Effector memory CD8-positive, alpha-beta T cell (primary cell): ENCODE measurements around the gene CWC27.
"Not testable (repeated sequence)": the region's sequence is repeated elsewhere in the genome, so short reads cannot be mapped to it uniquely, and the experiment has no call there.

Experiments used
- ATAC-seq: fragments of 150-1000 bp; cut with Tn5 transposase; replicated peaks from 2 replicates; pipeline ENCODE4 v1.10.0; 2021; ENCODE audit warnings: mild to moderate bottlenecking, moderate library complexity
- DNase-seq, 3 experiments: peaks; one replicate each; pipeline ENCODE4 v3.0.0; 2021
- H3K27ac Mint-ChIP-seq, 2 donors: one replicate each; pipeline ENCODE4 v1.8.0; 2022; ENCODE audit warnings: mild to moderate bottlenecking in 2 of 2, mixed read lengths in 2 of 2, moderate library complexity in 2 of 2
- H3K27me3 Mint-ChIP-seq, 2 donors: one replicate each; pipeline ENCODE4 v1.8.0; 2022; ENCODE audit warnings: mixed read lengths in 2 of 2
- H3K36me3 Mint-ChIP-seq: one replicate; pipeline ENCODE4 v1.8.0; 2022; ENCODE audit warnings: mild to moderate bottlenecking, moderate library complexity, mixed read lengths; ENCODE audit not compliant: insufficient read depth
- H3K4me1 Mint-ChIP-seq, 2 donors: one replicate each; pipeline ENCODE4 v1.8.0; 2022; ENCODE audit warnings: low read depth in 2 of 2, mixed read lengths in 2 of 2
- H3K4me3 Mint-ChIP-seq, 2 donors: one replicate each; pipeline ENCODE4 v1.8.0; 2022; ENCODE audit warnings: mild to moderate bottlenecking in 2 of 2, mixed read lengths in 2 of 2, moderate library complexity in 2 of 2
- H3K9me3 Mint-ChIP-seq, 2 donors: one replicate each; pipeline ENCODE4 v1.8.0; 2022; ENCODE audit warnings: mixed read lengths in 2 of 2

CWC27 gene

DNA sequence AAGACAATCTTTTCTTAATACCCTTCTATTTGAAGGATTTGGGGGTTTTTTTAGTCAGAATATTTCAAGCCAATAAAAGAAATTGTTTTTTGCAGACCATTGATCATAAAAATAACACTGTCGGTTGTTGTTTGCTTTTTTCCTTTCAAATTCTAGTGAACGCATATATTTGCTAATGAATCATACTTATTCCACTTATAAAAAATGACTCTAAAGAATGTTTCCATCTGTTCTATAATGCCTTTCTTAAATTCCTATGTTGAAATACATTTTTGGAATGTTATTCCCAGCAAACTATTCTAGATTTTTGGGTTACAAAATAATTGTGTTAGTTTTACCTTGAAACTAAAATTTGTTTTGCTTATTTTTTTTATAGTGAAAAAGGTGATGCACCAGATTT, 32.2 kb downstream of the CWC27 start:
- DNase-seq = no peak
- Mint-ChIP-seq H3K9me3 (no peaks in the 10 kb centered on the region), H3K27me3 (no peaks in the 10 kb centered on the region), H3K36me3 (peaks cover 5% of the 10 kb centered on the region), H3K27ac (no peak overlapping the region), H3K4me3 (no peak overlapping the region), H3K4me1 (peaks cover 0 to 3% of the 10 kb centered on the region in 2 donors)
- no peak for ATAC-seq

DNA sequence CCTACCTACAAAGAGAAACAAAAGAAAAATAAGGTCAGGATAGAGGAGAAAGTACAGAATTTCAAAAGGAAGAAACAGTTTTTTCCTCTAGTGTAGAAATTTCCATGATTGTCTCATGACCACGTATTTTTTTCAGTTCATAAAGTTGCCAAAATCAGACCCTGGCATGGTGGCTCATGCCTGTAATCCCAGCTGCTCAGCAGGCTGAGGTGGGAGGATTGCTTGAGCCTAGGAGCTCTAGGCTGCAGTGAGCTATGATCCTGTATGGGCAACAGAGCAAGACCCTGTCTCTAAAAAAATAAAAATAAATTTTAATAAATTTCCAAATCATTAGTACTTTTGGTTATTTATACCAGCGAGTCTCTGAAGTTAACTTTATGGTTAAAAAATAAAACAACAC, 37.8 kb downstream of the CWC27 start:
- ATAC-seq (no peak), DNase-seq (no peak)
- peaks cover 10% of the 10 kb centered on the region for H3K36me3 Mint-ChIP-seq
- H3K27ac Mint-ChIP-seq = no peak overlapping the region
- no peaks in the 10 kb centered on the region for H3K27me3 Mint-ChIP-seq
- H3K9me3 Mint-ChIP-seq = no peaks in the 10 kb centered on the region
- no peaks in the 10 kb centered on the region for H3K4me1 Mint-ChIP-seq
- H3K4me3 Mint-ChIP-seq = no peak overlapping the region

DNA sequence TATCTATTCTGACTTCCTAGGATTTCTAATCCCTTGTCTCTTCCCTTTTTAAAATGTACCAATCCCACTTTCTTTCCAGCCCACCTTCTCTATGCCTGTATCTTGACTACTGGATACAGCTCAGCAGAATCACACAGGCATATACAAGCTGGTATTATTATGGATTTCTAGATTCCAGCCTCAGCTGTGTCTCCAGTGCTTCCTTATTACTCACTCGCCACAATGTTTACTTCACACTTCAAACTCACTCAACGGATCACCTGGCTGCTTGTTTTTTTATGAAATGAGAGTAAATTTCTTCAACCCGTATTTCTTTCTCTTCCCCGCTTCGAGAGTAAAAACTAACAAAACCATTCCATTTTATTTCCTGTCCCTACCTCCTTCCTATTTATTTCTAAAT, 38.8 kb downstream of the CWC27 start:
- H3K27ac Mint-ChIP-seq = no peak overlapping the region
- DNase-seq (no peak), ATAC-seq (no peak)
- no peaks in the 10 kb centered on the region for H3K4me1 Mint-ChIP-seq
- peaks cover 10% of the 10 kb centered on the region for H3K36me3 Mint-ChIP-seq
- H3K4me3 Mint-ChIP-seq = no peak overlapping the region
- H3K9me3 Mint-ChIP-seq = no peaks in the 10 kb centered on the region
- no peaks in the 10 kb centered on the region for H3K27me3 Mint-ChIP-seq

DNA sequence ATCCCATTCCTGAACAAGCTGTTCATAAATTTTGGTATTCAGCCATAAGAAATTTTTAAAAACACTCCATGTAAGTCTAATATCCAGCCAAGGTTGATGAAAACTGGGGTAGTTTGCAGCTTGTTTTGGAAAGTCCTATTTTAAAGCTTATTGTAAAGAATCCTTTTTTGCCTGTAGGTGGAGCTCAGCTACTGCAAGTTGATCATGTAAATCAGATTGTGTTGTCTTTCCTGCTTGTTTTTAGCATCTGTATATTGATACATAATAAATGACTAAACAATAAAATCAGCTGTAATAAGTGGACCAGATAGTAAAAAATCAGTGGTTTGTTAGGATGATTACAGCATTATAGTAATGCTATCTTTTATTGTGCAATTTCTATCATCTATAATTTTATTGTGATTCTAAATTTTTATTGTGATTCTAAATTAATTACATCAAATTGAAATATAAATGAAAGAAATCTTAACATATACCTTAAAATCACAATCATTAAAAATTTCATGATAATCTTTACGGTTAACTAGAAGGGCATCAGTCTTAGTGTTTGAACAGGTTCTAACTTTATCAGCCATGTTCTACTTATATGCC, 42.4 kb downstream of the CWC27 start:
- DNase-seq = peak; percentile 2 to 10 (median 9)
- H3K27ac Mint-ChIP-seq = no peak overlapping the region

DNA sequence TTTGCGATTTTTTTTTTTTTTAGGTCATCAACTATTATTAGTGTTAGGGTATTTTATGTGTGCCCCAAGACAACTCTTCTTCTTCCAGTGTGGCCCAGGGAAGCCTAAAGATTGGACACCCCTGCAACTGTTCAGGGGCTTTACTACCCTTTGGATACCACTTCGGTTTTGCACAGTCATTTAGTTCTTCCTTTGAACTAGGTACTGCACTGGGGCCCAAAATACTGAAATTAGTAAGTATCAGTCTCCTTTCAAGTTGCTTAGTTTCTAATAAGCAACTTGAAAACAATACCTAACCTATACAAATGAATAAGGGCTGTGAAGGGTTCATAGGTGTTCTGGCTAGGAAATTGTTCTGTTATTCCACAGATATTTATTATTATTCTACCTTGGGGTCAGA, 45.3 kb downstream of the CWC27 start:
- no peaks in the 10 kb centered on the region for H3K9me3 Mint-ChIP-seq
- peaks cover 4% of the 10 kb centered on the region for H3K36me3 Mint-ChIP-seq
- no peak for DNase-seq
- H3K27ac Mint-ChIP-seq = peak overlapping the region in 1 of 2 donors; percentile 11
- no peaks in the 10 kb centered on the region for H3K27me3 Mint-ChIP-seq
- no peak for ATAC-seq
- no peak overlapping the region for H3K4me3 Mint-ChIP-seq
- no peaks in the 10 kb centered on the region for H3K4me1 Mint-ChIP-seq

More for the DNA sequence above, 42.4 kb downstream of the CWC27 start:
- Mint-ChIP-seq H3K9me3 (no peaks in the 10 kb centered on the region), H3K4me3 (no peak overlapping the region), H3K27me3 (no peaks in the 10 kb centered on the region), H3K36me3 (peaks cover 10% of the 10 kb centered on the region), H3K4me1 (no peaks in the 10 kb centered on the region)
- ATAC-seq = peak; percentile 58

DNA sequence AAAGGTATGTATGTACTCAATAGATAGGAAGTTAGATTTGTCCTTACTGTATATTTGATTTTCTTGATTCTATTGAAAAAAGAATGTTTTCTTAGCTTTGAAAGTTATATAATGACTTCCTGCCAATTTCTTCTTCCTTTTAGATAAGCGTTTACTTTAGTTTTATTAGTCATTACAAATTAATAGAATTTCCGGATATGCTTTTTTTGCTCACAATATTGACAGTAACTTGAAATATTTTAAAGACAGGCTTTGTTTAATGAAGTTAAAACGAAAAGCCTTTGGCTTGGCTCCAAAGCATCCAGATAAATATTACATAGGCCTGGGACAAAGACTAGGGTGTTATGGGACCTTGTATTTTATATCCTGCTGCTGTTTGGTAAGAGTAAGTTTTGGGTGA, 49.5 kb downstream of the CWC27 start:
- Mint-ChIP-seq H3K27me3 (no peaks in the 10 kb centered on the region), H3K9me3 (no peaks in the 10 kb centered on the region)

DNA sequence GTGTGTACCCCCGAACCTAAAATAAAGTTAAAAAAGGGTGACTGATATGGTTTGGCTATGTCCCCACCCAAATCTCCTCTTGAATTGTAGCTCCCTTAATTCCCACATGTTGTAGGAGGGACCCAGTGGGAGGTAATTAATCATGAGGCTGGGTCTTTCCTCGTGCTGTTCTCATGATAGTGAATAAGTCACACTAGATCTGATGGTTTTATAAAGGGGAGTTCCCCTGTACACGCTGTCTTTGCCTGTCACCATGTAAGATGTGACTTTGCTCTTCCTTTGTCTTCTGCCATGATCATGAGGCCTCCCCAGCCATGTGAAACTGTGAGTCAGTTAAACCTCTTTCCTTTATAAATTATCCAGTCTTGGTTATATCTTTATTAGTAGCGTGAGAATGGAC, 50.6 kb downstream of the CWC27 start:
- H3K9me3 Mint-ChIP-seq, H3K4me1 Mint-ChIP-seq, DNase-seq, H3K27ac Mint-ChIP-seq, H3K27me3 Mint-ChIP-seq, ATAC-seq, H3K36me3 Mint-ChIP-seq, H3K4me3 Mint-ChIP-seq: not testable (repeated sequence)

More for the DNA sequence above, 49.5 kb downstream of the CWC27 start:
- Mint-ChIP-seq H3K4me1 (peaks cover 7 to 9% of the 10 kb centered on the region in 2 donors), H3K27ac (no peak overlapping the region), H3K4me3 (no peak overlapping the region), H3K36me3 (no peaks in the 10 kb centered on the region)
- no peak for DNase-seq
- ATAC-seq = no peak

DNA sequence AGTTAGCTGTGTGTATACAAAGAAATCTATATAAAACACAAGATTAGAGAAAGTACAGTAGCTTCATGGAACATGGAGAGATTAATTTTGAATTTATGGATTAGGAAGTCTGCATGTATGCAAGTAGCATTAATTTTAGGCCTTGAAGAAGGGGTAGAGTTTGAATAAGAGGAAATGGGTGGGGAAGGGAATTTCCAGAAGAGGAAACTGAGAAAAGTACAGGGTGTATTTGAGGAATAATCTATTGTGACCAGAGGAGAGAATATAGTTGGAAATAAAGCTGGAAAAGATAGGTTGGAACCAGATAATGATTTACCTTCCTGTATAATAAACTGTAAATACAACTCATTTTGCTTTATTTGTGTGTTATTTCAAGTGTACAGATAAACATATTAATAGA, 53.6 kb downstream of the CWC27 start:
- Mint-ChIP-seq H3K9me3 (no peaks in the 10 kb centered on the region), H3K4me3 (no peak overlapping the region), H3K4me1 (peaks cover 7 to 9% of the 10 kb centered on the region in 2 donors), H3K27ac (peak overlapping the region in 1 of 2 donors; percentile 30), H3K27me3 (no peaks in the 10 kb centered on the region), H3K36me3 (no peaks in the 10 kb centered on the region)
- DNase-seq (no peak), ATAC-seq (no peak)

DNA sequence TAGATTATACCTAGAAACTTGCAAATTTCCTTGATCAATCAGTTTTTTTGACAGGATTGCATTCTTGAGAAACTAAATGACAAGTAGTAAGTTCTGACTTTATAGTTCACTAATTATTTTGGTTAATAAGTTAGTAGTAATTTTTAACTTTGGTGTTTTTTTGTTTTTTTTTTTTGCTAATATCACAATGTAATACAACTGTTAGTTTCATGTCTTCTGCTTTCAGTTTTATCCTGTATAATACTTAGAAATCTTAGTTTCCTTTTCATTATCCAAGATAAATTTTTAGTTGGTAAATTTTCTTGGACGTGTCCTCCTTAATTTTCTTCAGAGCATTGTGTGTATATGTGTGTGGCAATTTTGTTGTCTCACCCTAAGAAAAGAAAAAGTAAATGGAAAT, 57.8 kb downstream of the CWC27 start:
- no peaks in the 10 kb centered on the region for H3K27me3 Mint-ChIP-seq
- no peak for ATAC-seq
- H3K4me3 Mint-ChIP-seq = no peak overlapping the region

DNA sequence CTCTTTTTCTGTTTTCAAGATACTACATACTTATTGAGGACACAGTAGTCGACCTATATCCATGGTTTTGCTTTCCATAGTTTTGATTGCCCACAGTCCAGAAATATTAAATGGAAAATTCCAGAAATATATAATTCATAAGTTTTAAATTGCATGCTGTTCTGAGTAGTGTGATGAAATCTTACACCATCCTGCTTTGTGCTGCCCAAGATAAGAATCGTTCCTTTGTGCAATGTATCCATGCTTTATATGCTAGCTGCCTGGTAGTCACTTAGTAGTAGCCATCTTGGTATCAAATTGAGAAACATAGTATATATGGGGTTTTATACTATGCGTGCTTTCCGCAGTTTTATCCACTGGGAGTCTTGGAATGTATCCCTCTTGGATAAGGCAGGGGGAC, 59.0 kb downstream of the CWC27 start:
- no peak for DNase-seq
- H3K9me3 Mint-ChIP-seq = no peaks in the 10 kb centered on the region
- no peaks in the 10 kb centered on the region for H3K27me3 Mint-ChIP-seq

More for the DNA sequence above, 57.8 kb downstream of the CWC27 start:
- no peak for DNase-seq
- no peaks in the 10 kb centered on the region for H3K9me3 Mint-ChIP-seq
- no peaks in the 10 kb centered on the region for H3K36me3 Mint-ChIP-seq
- peak overlapping the region in 1 of 2 donors; percentile 29 for H3K27ac Mint-ChIP-seq
- H3K4me1 Mint-ChIP-seq = peaks cover 7 to 9% of the 10 kb centered on the region in 2 donors

DNA sequence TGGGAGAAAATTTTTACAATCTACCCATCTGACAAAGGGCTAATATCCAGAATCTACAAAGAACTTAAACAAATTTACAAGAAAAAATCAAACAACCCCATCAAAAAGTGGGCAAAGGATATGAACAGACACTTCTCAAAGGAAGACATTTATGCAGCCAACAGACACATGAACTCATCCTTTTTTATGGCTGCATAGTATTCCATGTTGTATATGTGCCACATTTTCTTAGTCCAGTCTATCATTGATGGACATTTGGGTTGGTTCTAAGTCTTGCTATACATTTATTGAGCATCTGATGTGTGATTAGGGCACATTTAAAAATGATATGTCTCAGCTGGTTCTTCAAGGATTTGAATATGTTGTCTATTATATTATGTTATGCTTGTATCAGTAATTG, 61.9 kb downstream of the CWC27 start:
- H3K4me1 Mint-ChIP-seq, H3K27me3 Mint-ChIP-seq, H3K36me3 Mint-ChIP-seq, ATAC-seq, H3K4me3 Mint-ChIP-seq, DNase-seq, H3K9me3 Mint-ChIP-seq, H3K27ac Mint-ChIP-seq: not testable (repeated sequence)

More for the DNA sequence above, 59.0 kb downstream of the CWC27 start:
- H3K27ac Mint-ChIP-seq = no peak overlapping the region
- no peaks in the 10 kb centered on the region for H3K4me1 Mint-ChIP-seq
- no peak for ATAC-seq
- H3K36me3 Mint-ChIP-seq = no peaks in the 10 kb centered on the region
- no peak overlapping the region for H3K4me3 Mint-ChIP-seq

DNA sequence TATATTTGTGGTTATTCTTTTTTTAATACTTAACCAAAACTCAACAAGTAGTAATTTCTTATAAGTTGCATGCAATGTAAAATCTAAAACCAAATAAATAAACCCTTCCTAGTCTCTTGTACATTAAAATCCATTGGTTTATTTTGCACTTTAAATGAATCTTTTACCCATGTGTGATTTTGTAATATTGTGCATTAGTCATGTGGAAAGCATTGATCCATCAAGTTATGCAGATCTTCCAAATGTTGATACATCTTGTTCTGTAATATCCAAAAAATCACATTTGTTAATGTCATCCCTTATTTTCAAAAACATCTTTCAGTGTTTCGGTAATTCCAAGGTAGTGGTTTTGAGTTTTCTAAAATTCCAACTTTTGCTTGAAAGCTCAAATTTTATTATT, 63.3 kb downstream of the CWC27 start:
- H3K36me3 Mint-ChIP-seq = no peaks in the 10 kb centered on the region
- H3K4me3 Mint-ChIP-seq = no peak overlapping the region
- DNase-seq = no peak

DNA sequence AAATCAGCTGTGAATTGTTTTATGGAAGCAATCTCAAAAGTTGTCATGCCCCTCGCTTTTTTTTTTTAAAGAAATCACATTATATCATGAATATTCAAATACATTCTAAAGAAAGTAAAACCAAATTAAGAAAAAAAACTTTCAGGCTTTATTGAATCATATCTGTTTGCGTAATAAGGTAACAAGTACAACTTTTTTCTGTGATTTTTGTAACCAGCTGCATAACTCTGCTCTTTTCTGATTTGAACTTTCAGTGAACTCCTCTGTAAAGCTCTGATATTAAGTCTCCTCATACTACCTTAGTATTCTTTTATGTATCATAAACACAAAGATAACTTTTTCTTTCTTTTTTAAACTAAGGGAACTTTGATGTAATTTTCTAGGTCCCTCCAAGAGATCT, 65.3 kb downstream of the CWC27 start:
- Mint-ChIP-seq H3K27me3 (no peaks in the 10 kb centered on the region), H3K4me3 (no peak overlapping the region), H3K9me3 (no peaks in the 10 kb centered on the region), H3K4me1 (no peaks in the 10 kb centered on the region), H3K27ac (no peak overlapping the region), H3K36me3 (no peaks in the 10 kb centered on the region)
- no peak for DNase-seq
- ATAC-seq = no peak

More for the DNA sequence above, 63.3 kb downstream of the CWC27 start:
- no peaks in the 10 kb centered on the region for H3K4me1 Mint-ChIP-seq
- ATAC-seq = no peak
- no peak overlapping the region for H3K27ac Mint-ChIP-seq
- no peaks in the 10 kb centered on the region for H3K9me3 Mint-ChIP-seq
- H3K27me3 Mint-ChIP-seq = no peaks in the 10 kb centered on the region

DNA sequence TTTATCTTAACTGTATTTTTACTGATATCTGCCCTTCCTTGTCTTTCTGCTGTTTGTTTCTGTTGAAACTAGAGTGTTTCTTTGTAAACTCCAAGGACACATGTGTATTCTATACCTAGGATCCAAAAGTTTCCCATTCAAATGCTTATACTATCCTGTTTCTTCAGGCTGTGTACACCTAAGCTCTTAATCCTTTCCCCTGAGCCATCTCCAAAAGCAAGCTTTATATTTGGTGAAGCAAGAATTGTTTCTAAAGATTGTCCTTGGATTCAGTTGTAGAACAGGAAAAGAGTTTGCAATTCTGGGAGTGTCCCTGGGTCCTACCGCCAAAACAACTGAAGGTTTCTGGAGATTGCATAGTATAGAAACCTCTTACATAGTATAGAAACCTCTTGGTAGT, 65.9 kb downstream of the CWC27 start:
- Mint-ChIP-seq H3K4me3 (no peak overlapping the region), H3K36me3 (no peaks in the 10 kb centered on the region), H3K4me1 (no peaks in the 10 kb centered on the region), H3K9me3 (no peaks in the 10 kb centered on the region), H3K27me3 (no peaks in the 10 kb centered on the region), H3K27ac (no peak overlapping the region)
- no peak for DNase-seq
- ATAC-seq = no peak

DNA sequence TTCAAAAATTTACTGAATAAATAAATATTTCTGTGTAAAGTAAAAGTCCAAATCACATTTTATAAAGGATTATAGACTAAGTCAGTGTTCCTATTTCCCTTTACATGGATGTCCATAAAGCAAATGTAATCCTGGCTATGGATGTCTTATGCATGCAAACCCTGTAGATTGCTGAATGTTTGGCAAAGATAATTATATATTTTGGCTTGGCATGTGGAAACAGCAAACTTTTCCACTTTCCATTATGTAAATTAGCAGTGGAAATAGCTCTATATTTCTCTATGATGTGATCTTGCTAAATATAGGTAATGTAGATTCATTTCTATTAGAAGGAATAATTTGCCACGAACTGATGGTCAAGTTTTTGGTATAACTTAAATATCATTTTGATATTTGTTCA, 66.5 kb downstream of the CWC27 start:
- Mint-ChIP-seq H3K4me1 (no peaks in the 10 kb centered on the region), H3K27ac (no peak overlapping the region), H3K4me3 (no peak overlapping the region), H3K9me3 (no peaks in the 10 kb centered on the region), H3K36me3 (peaks cover 3% of the 10 kb centered on the region), H3K27me3 (no peaks in the 10 kb centered on the region)
- DNase-seq = no peak
- ATAC-seq = no peak
